HepG2 (cell line): ENCODE data around the gene ZNF8. TPM values are rescaled to one million over a fixed set of nuclear protein-coding genes. Genes with fewer than 3 reads are reported as not detected.

Experiments
- ETV6 ChIP-seq: sonication (generic); formaldehyde crosslinking; conservative IDR thresholded peaks from 2 replicates; pipeline ENCODE4 v1.4.0; 2020; ENCODE audit warnings: missing genetic modification reagents
- HIC2 ChIP-seq: sonication (generic); formaldehyde crosslinking; IDR thresholded peaks from 2 replicates; pipeline ENCODE4 v1.9.0; 2022; ENCODE audit warnings: low read depth, missing genetic modification reagents
- HNRNPH1 ChIP-seq: fragments of 200-400 bp; formaldehyde crosslinking; optimal IDR thresholded peaks from 2 replicates; pipeline ENCODE3; 2017; ENCODE audit warnings: mild to moderate bottlenecking, low read depth, low read length
- IKZF4 ChIP-seq: sonication (generic); formaldehyde crosslinking; IDR thresholded peaks from 2 replicates; pipeline ENCODE4 v1.5.1; 2020; ENCODE audit warnings: borderline replicate concordance, mild to moderate bottlenecking, low read depth, missing genetic modification reagents; ENCODE audit errors: not compliant biosample characterization
- KDM1A ChIP-seq: IDR thresholded peaks from 2 replicates; pipeline ENCODE4 v1.6.1; 2016; ENCODE audit warnings: missing compliant biosample characterization
- MZF1 ChIP-seq: sonication (generic); formaldehyde crosslinking; IDR thresholded peaks from 2 replicates; pipeline ENCODE4 v1.8.1; 2023; ENCODE audit warnings: mild to moderate bottlenecking, missing genetic modification reagents, borderline replicate concordance
- NFE2L2 ChIP-seq: fragments of 150-350 bp; IDR thresholded peaks from 2 replicates; pipeline ENCODE4 v1.6.1; 2014; ENCODE audit warnings: low read length
- PHB2 ChIP-seq: fragments of 450-650 bp; IDR thresholded peaks from 2 replicates; pipeline ENCODE4 v1.6.1; 2018; ENCODE audit not compliant: partially characterized antibody
- PHF21A ChIP-seq: sonication (generic); formaldehyde crosslinking; IDR thresholded peaks from 2 replicates; pipeline ENCODE4 v1.5.0; 2020; ENCODE audit warnings: mild to moderate bottlenecking, missing genetic modification reagents
- SMAD1 ChIP-seq: sonication (generic); formaldehyde crosslinking; IDR thresholded peaks from 2 replicates; pipeline ENCODE4 v1.4.0; 2020; ENCODE audit warnings: missing genetic modification reagents, low read depth, mild to moderate bottlenecking, borderline replicate concordance
- SNRNP70 ChIP-seq: fragments of 200-400 bp; formaldehyde crosslinking; IDR thresholded peaks from 2 replicates; pipeline ENCODE4 v1.6.1; 2017; ENCODE audit warnings: mild to moderate bottlenecking, low read depth, low read length, moderate library complexity
- STAG1 ChIP-seq: sonication (generic); formaldehyde crosslinking; IDR thresholded peaks from 2 replicates; pipeline ENCODE4 v1.4.0; 2020; ENCODE audit warnings: missing genetic modification reagents
- TARDBP ChIP-seq: sonication (generic); formaldehyde crosslinking; IDR thresholded peaks from 2 replicates; pipeline ENCODE4 v1.8.0; 2022; ENCODE audit warnings: mild to moderate bottlenecking, missing genetic modification reagents
- TBL1XR1 ChIP-seq: fragments of 150-350 bp; IDR thresholded peaks from 2 replicates; pipeline ENCODE4 v1.6.1; 2014; ENCODE audit warnings: borderline replicate concordance, low read length; ENCODE audit not compliant: partially characterized antibody
- TBX3 ChIP-seq: fragments of 450-650 bp; IDR thresholded peaks from 2 replicates; pipeline ENCODE4 v1.6.1; 2017; ENCODE audit warnings: antibody characterized with exemption, mild to moderate bottlenecking, inconsistent platforms, borderline replicate concordance
- THAP11 ChIP-seq: IDR thresholded peaks from 2 replicates; pipeline ENCODE4 v1.6.1; 2016; ENCODE audit warnings: missing biosample characterization, missing genetic modification reagents
- ZFYVE20 ChIP-seq: sonication (generic); formaldehyde crosslinking; IDR thresholded peaks from 2 replicates; pipeline ENCODE4 v1.8.0; 2023; ENCODE audit warnings: low read depth, mild to moderate bottlenecking, moderate library complexity, missing genetic modification reagents, borderline replicate concordance
- ZMAT3 ChIP-seq: sonication (generic); formaldehyde crosslinking; conservative IDR thresholded peaks from 2 replicates; pipeline ENCODE4 v1.7.0; 2021; ENCODE audit warnings: missing genetic modification reagents
- ZNF496 ChIP-seq: sonication (generic); formaldehyde crosslinking; IDR thresholded peaks from 2 replicates; pipeline ENCODE4 v1.8.1; 2023; ENCODE audit warnings: mild to moderate bottlenecking, moderate library complexity, missing genetic modification reagents; ENCODE audit not compliant: insufficient replicate concordance
- ZNF550 ChIP-seq: sonication (generic); formaldehyde crosslinking; IDR thresholded peaks from 2 replicates; pipeline ENCODE4 v1.4.0; 2020; ENCODE audit warnings: mild to moderate bottlenecking, missing genetic modification reagents, borderline replicate concordance
- ZNF572 ChIP-seq: sonication (generic); formaldehyde crosslinking; IDR thresholded peaks from 2 replicates; pipeline ENCODE4 v1.5.1; 2020; ENCODE audit warnings: mild to moderate bottlenecking, missing genetic modification reagents
- ZNF598 ChIP-seq: sonication (generic); formaldehyde crosslinking; IDR thresholded peaks from 2 replicates; pipeline ENCODE4 v1.5.1; 2020; ENCODE audit warnings: mild to moderate bottlenecking, missing genetic modification reagents, borderline replicate concordance
- ZNF629 ChIP-seq: sonication (generic); formaldehyde crosslinking; conservative IDR thresholded peaks from 2 replicates; pipeline ENCODE4 v1.5.0; 2020; ENCODE audit warnings: missing genetic modification reagents
- ZNF784 ChIP-seq: sonication (generic); formaldehyde crosslinking; IDR thresholded peaks from 2 replicates; pipeline ENCODE4 v1.5.1; 2020; ENCODE audit warnings: missing genetic modification reagents, mild to moderate bottlenecking, borderline replicate concordance
- ZSCAN12 ChIP-seq: sonication (generic); formaldehyde crosslinking; IDR thresholded peaks from 2 replicates; pipeline ENCODE4 v1.9.0; 2021; ENCODE audit warnings: mild to moderate bottlenecking, missing genetic modification reagents
- ZXDC ChIP-seq: sonication (generic); formaldehyde crosslinking; IDR thresholded peaks from 2 replicates; pipeline ENCODE4 v1.5.0; 2020; ENCODE audit warnings: mild to moderate bottlenecking, missing genetic modification reagents
- polyA plus RNA-seq, 8 experiments: library from polyadenylated mRNA; depleted of rRNA in 3 of 8; stranded (reverse) in 7 of 8; unstranded in 1 of 8; fragments of >200 nt; fragmentation: Illumina TruSeq in 4 of 8; extraction: Trizol in 4 of 8; gene quantifications; 2 replicates each; pipeline versions ENCODE4 v1.2.1 to v1.2.3, GENCODE V29; 2011 to 2016; ENCODE audit warnings: low read depth in 4 of 8, missing spikeins in 1 of 8, mixed read lengths in 1 of 8; ENCODE audit not compliant: insufficient read depth in 1 of 8
- total RNA-seq, 5 experiments: library from RNA; depleted of rRNA; stranded (reverse); fragments of >200 nt; fragmentation: Illumina TruSeq; extraction: Trizol; gene quantifications; 2 replicates each; pipeline ENCODE4 v1.2.3, GENCODE V29; 2016; ENCODE audit warnings: low read depth in 1 of 5

The ZNF8 gene
- total and polyA plus RNA-seq, 2 of the 13 experiments (the other 11 are each of a cell fraction or from before 2014, with no cell fraction given): 3.1 to 3.3 TPM

GRCh38 chr19:58278541-58279041 lies at the start of gene ZNF8 (continued):
- no peak for TF ChIP-seq ZNF784 (CRISPR knock-in tag)
- peak; percentile 84 for TF ChIP-seq PHF21A
- TF ChIP-seq STAG1 (CRISPR knock-in tag): no peak
- TF ChIP-seq ZMAT3 (CRISPR knock-in tag): no peak
- TF ChIP-seq ZSCAN12 (CRISPR knock-in tag): no peak
- TF ChIP-seq THAP11 (CRISPR knock-in tag): peak; percentile 98
- TF ChIP-seq ZNF550 (CRISPR knock-in tag): no peak
- no peak; the same call in 1 of the 2 replicates for TF ChIP-seq ZNF629
- TF ChIP-seq IKZF4 (CRISPR knock-in tag): no peak
- no peak for TF ChIP-seq TARDBP (CRISPR knock-in tag)
- 0 out of 2 replicates have a peak, but pooled peaks have one; percentile 45 for TF ChIP-seq ZNF572
- TF ChIP-seq ZXDC (CRISPR knock-in tag): no peak
- TF ChIP-seq MZF1 (CRISPR knock-in tag): no peak
- no peak for TF ChIP-seq ETV6 (CRISPR knock-in tag)
- TF ChIP-seq SNRNP70: no peak
- no peak; the same call in 1 of the 2 replicates for TF ChIP-seq ZNF598
- 0 out of 2 replicates have a peak, but pooled peaks have one; percentile 21 for TF ChIP-seq ZFYVE20 (CRISPR knock-in tag)
- TF ChIP-seq HNRNPH1: no peak
- TF ChIP-seq ZNF496 (CRISPR knock-in tag): no peak
- TF ChIP-seq SMAD1: peak; percentile 16; the same call in 1 of the 2 replicates
- TF ChIP-seq PHB2: no peak
- TF ChIP-seq HIC2 (CRISPR knock-in tag): peak; percentile 92; the same call in 1 of the 2 replicates
- TF ChIP-seq KDM1A (CRISPR knock-in tag): no peak
- no peak for TF ChIP-seq TBX3
- no peak for TF ChIP-seq NFE2L2
- TF ChIP-seq TBL1XR1: no peak
